Activated T-cell treated with anti-CD3 and anti-CD28 coated beads, Interleukin-2, amount 50 U/mL, for 24 hours (primary cell): ENCODE data around the gene SMYD3.

Experiments used
- DNase-seq: peaks from one replicate; pipeline ENCODE4 v3.0.0-alpha.2; 2020
- H3K27ac Mint-ChIP-seq: 2 replicates; pipeline ENCODE4 v1.8.0; 2020; ENCODE audit warnings: mild to moderate bottlenecking, mixed read lengths
- H3K27me3 Mint-ChIP-seq: 2 replicates; pipeline ENCODE4 v1.8.0; 2020; ENCODE audit warnings: mixed read lengths
- H3K36me3 Mint-ChIP-seq: 2 replicates; pipeline ENCODE4 v1.8.0; 2020; ENCODE audit warnings: low read depth, mixed read lengths
- H3K4me1 Mint-ChIP-seq: 2 replicates; pipeline ENCODE4 v1.8.0; 2020; ENCODE audit warnings: low read depth, mixed read lengths
- H3K4me3 Mint-ChIP-seq: 2 replicates; pipeline ENCODE4 v1.8.0; 2020; ENCODE audit warnings: mild to moderate bottlenecking, moderate library complexity, mixed read lengths
- H3K9me3 Mint-ChIP-seq: 2 replicates; pipeline ENCODE4 v1.8.0; 2020; ENCODE audit warnings: mixed read lengths

Gene SMYD3

GRCh38 chr1:245701631-245702030 lies 805.4 kb downstream of the SMYD3 start:
- Mint-ChIP-seq H3K4me1 (no peaks in the 10 kb centered on the region), H3K27me3 (no peaks in the 10 kb centered on the region), H3K36me3 (no peaks in the 10 kb centered on the region), H3K27ac (no peak overlapping the region), H3K9me3 (no peaks in the 10 kb centered on the region), H3K4me3 (no peak overlapping the region)
- no peak for DNase-seq

GRCh38 chr1:245700631-245701030 lies 806.4 kb downstream of the SMYD3 start:
- no peak overlapping the region for H3K27ac Mint-ChIP-seq
- H3K4me3 Mint-ChIP-seq = no peak overlapping the region
- H3K27me3 Mint-ChIP-seq = no peaks in the 10 kb centered on the region
- DNase-seq = no peak
- H3K4me1 Mint-ChIP-seq = no peaks in the 10 kb centered on the region
- H3K9me3 Mint-ChIP-seq = no peaks in the 10 kb centered on the region
- H3K36me3 Mint-ChIP-seq = no peaks in the 10 kb centered on the region
